LNCaP clone FGC (cell line): Measurements from ENCODE around the gene GALNT9.
A peak's percentile ranks its signal among the peaks of the same experiment; 100 is the strongest.

Experiments used
- DNase-seq: peaks from one replicate; pipeline ENCODE4 v3.0.0-alpha.2; 2011; ENCODE audit warnings: low read depth
- H3K4me3 ChIP-seq: 2 replicates; pipeline ENCODE4 v1.5.1; 2011; ENCODE audit warnings: mild to moderate bottlenecking, low read depth, low read length, control low read depth
- TF ChIP-seq, protein P1 (sequence below): IDR thresholded peaks from 2 replicates; pipeline ENCODE4 v1.5.1; 2012; ENCODE audit warnings: mild to moderate bottlenecking; ENCODE audit not compliant: control insufficient read depth, insufficient read depth; ENCODE audit errors: extremely low read depth

GALNT9 gene

DNA sequence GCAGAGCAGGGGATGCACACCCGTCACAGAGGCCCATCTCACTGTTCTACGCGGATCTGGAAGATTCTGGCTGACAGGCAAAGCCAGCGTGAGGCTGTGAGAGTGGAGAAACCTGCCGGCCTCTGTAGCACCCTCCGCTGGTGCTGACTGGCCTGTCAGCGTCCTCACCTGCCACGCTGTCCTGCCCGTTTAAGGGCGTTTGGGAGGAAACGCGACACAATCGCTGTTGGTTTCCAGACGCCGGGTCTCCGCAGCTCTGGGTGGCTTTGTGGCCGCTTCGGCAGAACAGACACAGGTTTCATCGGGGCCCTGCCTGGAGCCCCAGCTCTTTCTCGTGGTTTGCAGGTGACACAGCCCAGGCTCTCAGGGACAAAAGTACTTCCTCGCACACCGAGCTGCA is 114.5 kb downstream of the GALNT9 start:
- no peak for DNase-seq

DNA sequence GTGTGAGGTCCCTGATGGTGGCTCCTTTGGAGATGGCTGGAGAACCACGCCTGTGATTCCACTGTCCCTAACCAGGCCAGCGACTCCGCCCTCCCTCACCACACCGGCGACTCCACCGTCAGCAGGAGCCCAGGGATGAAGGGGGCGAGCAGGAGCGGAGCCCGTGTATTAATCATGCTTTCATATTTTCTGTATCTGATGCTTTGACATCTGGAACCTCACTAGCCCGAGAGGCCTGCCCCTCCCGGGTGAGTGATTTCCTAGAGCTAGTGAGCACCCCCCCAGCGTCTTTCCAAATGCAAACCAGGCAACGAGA is 115.3 kb downstream of the GALNT9 start:
- no peak overlapping the region for H3K4me3 ChIP-seq
- TF ChIP-seq, protein P1, sequence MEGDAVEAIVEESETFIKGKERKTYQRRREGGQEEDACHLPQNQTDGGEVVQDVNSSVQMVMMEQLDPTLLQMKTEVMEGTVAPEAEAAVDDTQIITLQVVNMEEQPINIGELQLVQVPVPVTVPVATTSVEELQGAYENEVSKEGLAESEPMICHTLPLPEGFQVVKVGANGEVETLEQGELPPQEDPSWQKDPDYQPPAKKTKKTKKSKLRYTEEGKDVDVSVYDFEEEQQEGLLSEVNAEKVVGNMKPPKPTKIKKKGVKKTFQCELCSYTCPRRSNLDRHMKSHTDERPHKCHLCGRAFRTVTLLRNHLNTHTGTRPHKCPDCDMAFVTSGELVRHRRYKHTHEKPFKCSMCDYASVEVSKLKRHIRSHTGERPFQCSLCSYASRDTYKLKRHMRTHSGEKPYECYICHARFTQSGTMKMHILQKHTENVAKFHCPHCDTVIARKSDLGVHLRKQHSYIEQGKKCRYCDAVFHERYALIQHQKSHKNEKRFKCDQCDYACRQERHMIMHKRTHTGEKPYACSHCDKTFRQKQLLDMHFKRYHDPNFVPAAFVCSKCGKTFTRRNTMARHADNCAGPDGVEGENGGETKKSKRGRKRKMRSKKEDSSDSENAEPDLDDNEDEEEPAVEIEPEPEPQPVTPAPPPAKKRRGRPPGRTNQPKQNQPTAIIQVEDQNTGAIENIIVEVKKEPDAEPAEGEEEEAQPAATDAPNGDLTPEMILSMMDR, result no peak
- DNase-seq, result no peak

More for the DNA sequence above, 114.5 kb downstream of the GALNT9 start:
- no peak overlapping the region for H3K4me3 ChIP-seq
- TF ChIP-seq, protein P1, result no peak

DNA sequence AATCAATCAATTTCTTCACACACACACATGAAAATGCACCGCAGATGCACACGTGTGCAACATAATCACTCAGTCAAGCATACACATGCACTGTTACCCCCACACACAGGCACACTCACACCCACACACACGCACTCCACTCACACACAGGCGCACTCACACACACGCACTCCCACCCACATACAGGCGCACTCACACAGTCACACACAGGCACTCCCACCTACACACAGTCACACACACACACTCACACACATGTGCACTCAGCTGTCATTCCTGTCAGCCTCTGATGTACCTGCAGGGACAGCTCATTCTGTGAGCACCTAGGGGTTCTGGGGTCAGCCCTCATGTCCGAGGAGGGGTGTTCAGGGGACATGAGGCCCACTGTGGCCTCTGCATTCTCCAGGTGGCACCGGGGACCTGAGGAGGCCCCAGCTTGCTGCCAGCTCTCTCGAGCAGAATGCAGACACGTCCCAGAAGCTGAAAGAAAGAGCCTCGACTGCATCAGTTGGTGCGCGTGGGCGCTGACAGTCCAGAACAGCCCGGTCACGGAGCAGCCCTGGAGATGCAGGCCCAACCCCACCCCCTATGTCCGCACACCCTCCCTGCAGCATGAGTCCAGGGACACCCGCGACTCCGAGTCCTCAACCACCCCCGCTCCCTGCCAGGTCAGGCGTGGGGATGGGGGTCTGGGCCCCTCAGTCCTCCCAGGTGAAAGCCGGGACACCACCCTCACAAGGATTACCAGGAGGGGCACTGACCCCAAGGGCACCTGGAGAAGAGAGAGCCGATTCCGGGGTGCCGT is 115.8 kb downstream of the GALNT9 start:
- no peak overlapping the region for H3K4me3 ChIP-seq
- TF ChIP-seq, protein P1, result no peak
- DNase-seq, result no peak

GRCh38 chr12:132211816-132212215 is 117.6 kb downstream of the GALNT9 start:
- no peak overlapping the region for H3K4me3 ChIP-seq
- TF ChIP-seq, protein P1, result no peak
- DNase-seq, result no peak

- DNase-seq, result no peak
- TF ChIP-seq, protein P1, result no peak
- H3K4me3 ChIP-seq, result no peak overlapping the region
These were observed 118.1 kb downstream of the GALNT9 start for GRCh38 chr12:132211326-132211725.

GRCh38 chr12:132210223-132211055 is 119.0 kb downstream of the GALNT9 start:
- H3K4me3 ChIP-seq, result no peak overlapping the region
- peak; percentile 50 for DNase-seq
- TF ChIP-seq, protein P1, result no peak
